SK-N-SH treated with all-trans-retinoic acid at 6 μM for 48 hours (cell line): ENCODE data around the gene GYG1.

Experiments used
- ATAC-seq: fragments of 200-7000 bp; cut with Tn5 transposase; 3 replicates; pipeline ENCODE4 v1.9.1; 2020; ENCODE audit warnings: mild to moderate bottlenecking, moderate library complexity
- ARNTL ChIP-seq: fragments of 450-650 bp; formaldehyde crosslinking; IDR thresholded peaks from 2 replicates; pipeline ENCODE4 v1.5.0; 2020; ENCODE audit warnings: low read depth, mild to moderate bottlenecking, moderate library complexity, borderline replicate concordance
- BACH2 ChIP-seq: fragments of 250-450 bp; sonication (Bioruptor Pico); IDR thresholded peaks from 2 replicates; pipeline ENCODE4 v1.9.0; 2021; ENCODE audit warnings: mild to moderate bottlenecking, borderline replicate concordance
- CSDC2 ChIP-seq: fragments of 250-450 bp; sonication (Bioruptor Pico); IDR thresholded peaks from 2 replicates; pipeline ENCODE4 v1.5.0; 2020; ENCODE audit warnings: mild to moderate bottlenecking, moderate library complexity
- ESRRG ChIP-seq: fragments of 250-450 bp; sonication (Bioruptor Pico); IDR thresholded peaks from 2 replicates; pipeline ENCODE4 v1.6.1; 2021; ENCODE audit warnings: mild to moderate bottlenecking
- GLIS3 ChIP-seq: fragments of 250-450 bp; sonication (Bioruptor Pico); IDR thresholded peaks from 2 replicates; pipeline ENCODE4 v1.5.0; 2020; ENCODE audit warnings: mild to moderate bottlenecking, moderate library complexity
- ISL1 ChIP-seq: fragments of 250-450 bp; sonication (Bioruptor Pico); IDR thresholded peaks from 2 replicates; pipeline ENCODE4 v2.1.2; 2022; ENCODE audit warnings: mild to moderate bottlenecking, moderate library complexity
- PPARA ChIP-seq: fragments of 250-450 bp; sonication (Bioruptor Pico); IDR thresholded peaks from 2 replicates; pipeline ENCODE4 v1.5.0; 2020; ENCODE audit warnings: mild to moderate bottlenecking, borderline replicate concordance
- RARB ChIP-seq: fragments of 250-450 bp; sonication (Bioruptor Pico); IDR thresholded peaks from 2 replicates; pipeline ENCODE4 v1.8.0; 2021; ENCODE audit warnings: mild to moderate bottlenecking, moderate library complexity
- SNAI2 ChIP-seq: fragments of 250-450 bp; sonication (Bioruptor Pico); IDR thresholded peaks from 2 replicates; pipeline ENCODE4 v1.5.0; 2020; ENCODE audit warnings: mild to moderate bottlenecking, moderate library complexity
- TCF4 ChIP-seq: fragments of 250-450 bp; sonication (Bioruptor Pico); IDR thresholded peaks from 2 replicates; pipeline ENCODE4 v1.8.0; 2021; ENCODE audit warnings: mild to moderate bottlenecking, moderate library complexity, borderline replicate concordance
- TOX ChIP-seq: fragments of 250-450 bp; sonication (Bioruptor Pico); IDR thresholded peaks from 2 replicates; pipeline ENCODE4 v1.8.0; 2021; ENCODE audit warnings: mild to moderate bottlenecking, moderate library complexity, borderline replicate concordance
- ZFP3 ChIP-seq: fragments of 250-450 bp; sonication (Bioruptor Pico); IDR thresholded peaks from 2 replicates; pipeline ENCODE4 v1.5.0; 2020; ENCODE audit warnings: mild to moderate bottlenecking, moderate library complexity
- ZFP30 ChIP-seq: fragments of 450-650 bp; formaldehyde crosslinking; IDR thresholded peaks from 2 replicates; pipeline ENCODE4 v1.5.0; 2022; ENCODE audit warnings: mild to moderate bottlenecking, moderate library complexity
- ZNF565 ChIP-seq: fragments of 450-650 bp; formaldehyde crosslinking; conservative IDR thresholded peaks from 2 replicates; pipeline ENCODE4 v1.5.0; 2020; ENCODE audit warnings: low read depth, mild to moderate bottlenecking, moderate library complexity
- ZNF70 ChIP-seq: fragments of 450-650 bp; formaldehyde crosslinking; IDR thresholded peaks from 2 replicates; pipeline ENCODE4 v1.5.0; 2020; ENCODE audit warnings: mild to moderate bottlenecking, moderate library complexity
- TF ChIP-seq, protein P1 (sequence below): fragments of 250-450 bp; sonication (Bioruptor Pico); IDR thresholded peaks from 2 replicates; pipeline ENCODE4 v1.5.0; 2020; ENCODE audit warnings: mild to moderate bottlenecking, moderate library complexity
- TF ChIP-seq, protein P2 (sequence below): fragments of 250-450 bp; sonication (Bioruptor Pico); IDR thresholded peaks from 2 replicates; pipeline ENCODE4 v1.5.1; 2020; ENCODE audit warnings: low read depth, mild to moderate bottlenecking, moderate library complexity
- TF ChIP-seq, protein P3 (sequence below): fragments of 250-450 bp; sonication (Bioruptor Pico); IDR thresholded peaks from 2 replicates; pipeline ENCODE4 v1.8.0; 2021; ENCODE audit warnings: low read depth, mild to moderate bottlenecking, moderate library complexity, borderline replicate concordance
- TF ChIP-seq, protein P4 (sequence below): fragments of 250-450 bp; sonication (Bioruptor Pico); IDR thresholded peaks from 2 replicates; pipeline ENCODE4 v1.5.1; 2021; ENCODE audit warnings: mild to moderate bottlenecking, moderate library complexity

GYG1 gene

DNA sequence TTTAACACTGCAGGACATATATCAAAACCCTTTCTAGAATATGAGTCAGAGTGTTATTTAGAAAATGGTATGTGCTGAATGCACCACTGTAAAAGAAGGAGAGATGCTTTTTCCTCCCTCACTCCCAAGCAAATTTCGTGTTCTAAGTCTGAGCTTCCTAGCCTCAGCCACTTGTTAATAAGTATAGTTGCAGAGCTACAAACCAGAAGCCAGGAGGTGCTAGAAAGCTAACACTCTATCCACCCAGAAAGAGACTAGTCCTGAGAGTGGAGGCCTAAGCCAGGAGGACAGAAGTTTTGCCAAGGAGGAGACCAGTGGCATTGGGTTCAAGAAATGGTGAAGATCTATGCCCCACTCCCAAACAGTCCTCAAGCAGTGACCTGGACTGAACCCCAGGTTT lies 40.5 kb upstream of the GYG1 start (continued):
- TF ChIP-seq, protein P1, sequence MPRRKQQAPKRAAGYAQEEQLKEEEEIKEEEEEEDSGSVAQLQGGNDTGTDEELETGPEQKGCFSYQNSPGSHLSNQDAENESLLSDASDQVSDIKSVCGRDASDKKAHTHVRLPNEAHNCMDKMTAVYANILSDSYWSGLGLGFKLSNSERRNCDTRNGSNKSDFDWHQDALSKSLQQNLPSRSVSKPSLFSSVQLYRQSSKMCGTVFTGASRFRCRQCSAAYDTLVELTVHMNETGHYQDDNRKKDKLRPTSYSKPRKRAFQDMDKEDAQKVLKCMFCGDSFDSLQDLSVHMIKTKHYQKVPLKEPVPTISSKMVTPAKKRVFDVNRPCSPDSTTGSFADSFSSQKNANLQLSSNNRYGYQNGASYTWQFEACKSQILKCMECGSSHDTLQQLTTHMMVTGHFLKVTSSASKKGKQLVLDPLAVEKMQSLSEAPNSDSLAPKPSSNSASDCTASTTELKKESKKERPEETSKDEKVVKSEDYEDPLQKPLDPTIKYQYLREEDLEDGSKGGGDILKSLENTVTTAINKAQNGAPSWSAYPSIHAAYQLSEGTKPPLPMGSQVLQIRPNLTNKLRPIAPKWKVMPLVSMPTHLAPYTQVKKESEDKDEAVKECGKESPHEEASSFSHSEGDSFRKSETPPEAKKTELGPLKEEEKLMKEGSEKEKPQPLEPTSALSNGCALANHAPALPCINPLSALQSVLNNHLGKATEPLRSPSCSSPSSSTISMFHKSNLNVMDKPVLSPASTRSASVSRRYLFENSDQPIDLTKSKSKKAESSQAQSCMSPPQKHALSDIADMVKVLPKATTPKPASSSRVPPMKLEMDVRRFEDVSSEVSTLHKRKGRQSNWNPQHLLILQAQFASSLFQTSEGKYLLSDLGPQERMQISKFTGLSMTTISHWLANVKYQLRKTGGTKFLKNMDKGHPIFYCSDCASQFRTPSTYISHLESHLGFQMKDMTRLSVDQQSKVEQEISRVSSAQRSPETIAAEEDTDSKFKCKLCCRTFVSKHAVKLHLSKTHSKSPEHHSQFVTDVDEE (CRISPR knock-in tag) = no peak
- TF ChIP-seq BACH2 (no peak), RARB (CRISPR knock-in tag) (no peak), ZNF565 (CRISPR knock-in tag) (no peak), TOX (CRISPR knock-in tag) (no peak), ZNF70 (CRISPR knock-in tag) (no peak)
- TF ChIP-seq, protein P2, sequence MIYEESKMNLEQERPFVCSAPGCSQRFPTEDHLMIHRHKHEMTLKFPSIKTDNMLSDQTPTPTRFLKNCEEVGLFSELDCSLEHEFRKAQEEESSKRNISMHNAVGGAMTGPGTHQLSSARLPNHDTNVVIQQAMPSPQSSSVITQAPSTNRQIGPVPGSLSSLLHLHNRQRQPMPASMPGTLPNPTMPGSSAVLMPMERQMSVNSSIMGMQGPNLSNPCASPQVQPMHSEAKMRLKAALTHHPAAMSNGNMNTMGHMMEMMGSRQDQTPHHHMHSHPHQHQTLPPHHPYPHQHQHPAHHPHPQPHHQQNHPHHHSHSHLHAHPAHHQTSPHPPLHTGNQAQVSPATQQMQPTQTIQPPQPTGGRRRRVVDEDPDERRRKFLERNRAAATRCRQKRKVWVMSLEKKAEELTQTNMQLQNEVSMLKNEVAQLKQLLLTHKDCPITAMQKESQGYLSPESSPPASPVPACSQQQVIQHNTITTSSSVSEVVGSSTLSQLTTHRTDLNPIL = no peak

DNA sequence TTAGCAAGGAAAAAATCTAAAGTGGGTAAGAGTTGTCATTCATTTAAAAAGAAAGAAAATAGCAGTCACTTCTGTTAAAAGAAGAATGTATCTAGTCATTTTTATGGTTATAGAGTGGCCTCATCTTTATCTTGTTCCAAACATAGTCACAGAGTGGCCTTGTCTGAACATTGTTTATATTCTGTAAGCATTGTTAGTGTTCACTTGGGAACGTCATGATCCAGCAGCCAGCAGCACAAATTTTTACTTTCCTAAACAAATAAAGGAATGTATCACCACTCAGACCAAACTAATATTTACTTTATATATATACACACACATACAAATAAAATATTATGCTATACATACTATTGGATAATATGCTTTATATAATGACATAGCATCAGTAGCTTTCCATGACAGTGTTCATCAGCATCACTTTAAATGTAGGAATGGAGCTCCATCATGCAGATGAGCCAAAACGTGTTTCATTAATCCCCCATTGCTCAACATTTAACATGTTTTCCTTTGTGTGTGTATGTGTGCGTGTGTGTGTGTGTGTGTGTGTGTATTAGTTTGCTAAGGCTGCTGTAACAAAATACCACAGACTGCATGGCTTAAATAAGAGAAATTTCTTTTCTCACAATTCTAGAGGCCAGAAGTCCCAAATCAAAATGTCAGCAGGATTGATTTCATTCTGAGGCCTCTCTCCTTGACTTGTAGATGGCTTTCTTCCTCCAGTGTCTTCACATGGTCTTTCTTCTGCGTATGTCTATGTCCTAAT lies 39.6 kb upstream of the GYG1 start:
- TF ChIP-seq ZFP30 (CRISPR knock-in tag) (no peak), TCF4 (no peak), ZNF70 (CRISPR knock-in tag) (no peak)
- TF ChIP-seq, protein P3, sequence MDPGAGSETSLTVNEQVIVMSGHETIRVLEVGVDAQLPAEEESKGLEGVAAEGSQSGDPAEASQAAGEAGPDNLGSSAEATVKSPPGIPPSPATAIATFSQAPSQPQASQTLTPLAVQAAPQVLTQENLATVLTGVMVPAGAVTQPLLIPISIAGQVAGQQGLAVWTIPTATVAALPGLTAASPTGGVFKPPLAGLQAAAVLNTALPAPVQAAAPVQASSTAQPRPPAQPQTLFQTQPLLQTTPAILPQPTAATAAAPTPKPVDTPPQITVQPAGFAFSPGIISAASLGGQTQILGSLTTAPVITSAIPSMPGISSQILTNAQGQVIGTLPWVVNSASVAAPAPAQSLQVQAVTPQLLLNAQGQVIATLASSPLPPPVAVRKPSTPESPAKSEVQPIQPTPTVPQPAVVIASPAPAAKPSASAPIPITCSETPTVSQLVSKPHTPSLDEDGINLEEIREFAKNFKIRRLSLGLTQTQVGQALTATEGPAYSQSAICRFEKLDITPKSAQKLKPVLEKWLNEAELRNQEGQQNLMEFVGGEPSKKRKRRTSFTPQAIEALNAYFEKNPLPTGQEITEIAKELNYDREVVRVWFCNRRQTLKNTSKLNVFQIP (CRISPR knock-in tag) = no peak
- TF ChIP-seq, protein P1 (CRISPR knock-in tag) = no peak
- TF ChIP-seq, protein P4, sequence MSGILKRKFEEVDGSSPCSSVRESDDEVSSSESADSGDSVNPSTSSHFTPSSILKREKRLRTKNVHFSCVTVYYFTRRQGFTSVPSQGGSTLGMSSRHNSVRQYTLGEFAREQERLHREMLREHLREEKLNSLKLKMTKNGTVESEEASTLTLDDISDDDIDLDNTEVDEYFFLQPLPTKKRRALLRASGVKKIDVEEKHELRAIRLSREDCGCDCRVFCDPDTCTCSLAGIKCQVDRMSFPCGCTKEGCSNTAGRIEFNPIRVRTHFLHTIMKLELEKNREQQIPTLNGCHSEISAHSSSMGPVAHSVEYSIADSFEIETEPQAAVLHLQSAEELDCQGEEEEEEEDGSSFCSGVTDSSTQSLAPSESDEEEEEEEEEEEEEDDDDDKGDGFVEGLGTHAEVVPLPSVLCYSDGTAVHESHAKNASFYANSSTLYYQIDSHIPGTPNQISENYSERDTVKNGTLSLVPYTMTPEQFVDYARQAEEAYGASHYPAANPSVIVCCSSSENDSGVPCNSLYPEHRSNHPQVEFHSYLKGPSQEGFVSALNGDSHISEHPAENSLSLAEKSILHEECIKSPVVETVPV = no peak
- no peak for ATAC-seq

DNA sequence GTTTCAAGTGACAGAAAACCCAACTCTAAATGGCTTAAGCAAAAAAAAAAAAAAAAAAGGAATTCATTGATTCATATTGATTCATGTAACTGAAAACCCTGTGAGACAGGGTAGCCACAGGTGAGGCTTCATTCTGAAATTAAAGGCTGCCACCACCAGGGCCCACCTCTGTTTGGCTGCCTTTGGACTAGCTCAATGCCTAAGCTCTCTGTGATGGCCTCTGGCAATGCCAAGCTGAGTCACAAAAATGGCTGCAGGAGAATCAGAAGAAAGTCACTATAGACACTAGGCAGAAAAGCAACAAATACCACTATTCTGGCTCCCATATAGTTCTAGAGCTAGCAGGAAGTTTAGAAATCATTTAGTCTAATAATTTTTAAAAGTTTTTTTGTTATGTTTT lies 38.2 kb upstream of the GYG1 start:
- no peak for ATAC-seq
- TF ChIP-seq, protein P3 (CRISPR knock-in tag) = no peak
- no peak for TF ChIP-seq ESRRG (CRISPR knock-in tag)
- no peak for TF ChIP-seq CSDC2
- no peak for TF ChIP-seq RARB (CRISPR knock-in tag)
- TF ChIP-seq ZNF565 (CRISPR knock-in tag) = no peak
- no peak for TF ChIP-seq SNAI2 (CRISPR knock-in tag)
- TF ChIP-seq, protein P4 = no peak
- TF ChIP-seq ISL1 (CRISPR knock-in tag) = no peak
- TF ChIP-seq, protein P1 (CRISPR knock-in tag) = no peak
- TF ChIP-seq ZFP3 (CRISPR knock-in tag) = no peak
- no peak for TF ChIP-seq GLIS3 (CRISPR knock-in tag)
- TF ChIP-seq ARNTL = no peak
- no peak for TF ChIP-seq BACH2
- TF ChIP-seq PPARA (CRISPR knock-in tag) = no peak
